DMS153 (cell line): ENCODE data around the gene KANSL1.

Experiments
- DNase-seq: peaks from one replicate; lab custom pipeline; 2025; lab: John Stamatoyannopoulos, UW

The KANSL1 gene

GRCh38 chr17:45998987-45999899 lies 194.0 kb downstream of the KANSL1 start, which contains the start of gene STH:
STH (plus strand) TSS chr17:45999250; CDS start chr17:45999280, 30 bp downstream.
- no peak for DNase-seq

- no peak for DNase-seq
These were observed 195.6 kb downstream of the KANSL1 start for GRCh38 chr17:45997624-45998023.

- no peak for DNase-seq
These were observed 196.1 kb downstream of the KANSL1 start for GRCh38 chr17:45997166-45997565.

- DNase-seq: no peak
These were observed 196.8 kb downstream of the KANSL1 start for GRCh38 chr17:45996282-45996937.

- DNase-seq: no peak
These were observed 197.5 kb downstream of the KANSL1 start for GRCh38 chr17:45995627-45996270.

GRCh38 chr17:45994987-45995386 lies 198.2 kb downstream of the KANSL1 start:
- no peak for DNase-seq

- DNase-seq: no peak
These were observed 199.1 kb downstream of the KANSL1 start for GRCh38 chr17:45993962-45994627.

- DNase-seq: no peak
These were observed 200.3 kb downstream of the KANSL1 start for GRCh38 chr17:45992904-45993303.

GRCh38 chr17:45992175-45992574 lies 201.1 kb downstream of the KANSL1 start:
- DNase-seq: no peak

GRCh38 chr17:45991341-45991740 lies 201.9 kb downstream of the KANSL1 start:
- no peak for DNase-seq

GRCh38 chr17:45990886-45991285 lies 202.3 kb downstream of the KANSL1 start:
- no peak for DNase-seq

- no peak for DNase-seq
These were observed 203.5 kb downstream of the KANSL1 start for GRCh38 chr17:45989759-45990158.

GRCh38 chr17:45987706-45988105 lies 205.5 kb downstream of the KANSL1 start:
- no peak for DNase-seq

- no peak for DNase-seq
These were observed 207.2 kb downstream of the KANSL1 start for GRCh38 chr17:45986056-45986455.

- no peak for DNase-seq
These were observed 207.8 kb downstream of the KANSL1 start for GRCh38 chr17:45985447-45985846.

- DNase-seq: no peak
These were observed 208.9 kb downstream of the KANSL1 start for GRCh38 chr17:45984368-45984767.

- no peak for DNase-seq
These were observed 209.5 kb downstream of the KANSL1 start for GRCh38 chr17:45983614-45984310.

- no peak for DNase-seq
These were observed 210.2 kb downstream of the KANSL1 start for GRCh38 chr17:45982791-45983613.

GRCh38 chr17:45981306-45981705 lies 211.9 kb downstream of the KANSL1 start:
- DNase-seq: no peak

GRCh38 chr17:45980855-45981254 lies 212.4 kb downstream of the KANSL1 start:
- no peak for DNase-seq
